ENCODE results near the gene ELL. TPM values are rescaled to one million over a fixed set of nuclear protein-coding genes. Genes with fewer than 3 reads are reported as not detected.

The ELL gene
- total RNA-seq, 1 donor from 2014 or later = 9.7 TPM

DNA sequence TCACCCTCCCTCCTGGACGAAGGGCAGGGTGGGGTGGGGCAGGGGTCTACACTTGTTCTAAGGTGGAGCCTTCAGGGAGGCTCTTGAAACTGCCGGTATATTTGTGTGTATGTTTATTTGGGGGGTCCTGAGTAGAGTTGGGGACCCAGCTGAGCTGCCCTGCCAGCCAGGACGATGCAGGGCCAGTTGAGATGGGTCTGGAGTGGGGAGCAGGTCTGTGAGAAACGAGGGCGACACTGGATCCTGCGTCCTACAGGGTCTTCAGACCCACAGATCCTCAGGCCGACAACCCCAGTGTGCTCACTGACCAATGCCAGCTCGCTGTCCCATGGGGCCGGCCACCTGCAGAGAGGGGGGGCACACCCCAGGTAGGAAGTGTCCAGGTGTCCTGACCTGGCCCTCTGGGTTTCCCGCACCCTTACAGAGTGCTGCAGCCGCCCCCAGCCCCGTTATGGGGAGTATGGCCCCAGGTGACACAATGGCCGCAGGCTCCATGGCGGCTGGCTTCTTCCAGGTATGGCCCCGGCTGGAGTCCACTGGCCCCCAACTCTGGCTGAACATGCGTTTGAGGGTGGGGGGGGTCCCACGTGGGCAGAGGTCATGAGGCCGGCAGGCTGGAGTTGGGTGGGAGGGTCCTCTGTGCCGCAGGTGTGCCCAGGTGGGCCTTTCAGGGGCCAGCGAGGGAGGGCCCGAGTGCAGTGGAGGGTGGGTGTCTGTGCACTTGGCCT, 91.3 kb downstream of the ELL start:
- FAIRE-seq (no peak), DNase-seq (ENCODE audit: low read depth) (no peak)
- no peaks in the 10 kb centered on the region for H3K27me3 ChIP-seq (ENCODE audit: control insufficient read depth, insufficient read depth, low read length)
- H3K4me3 ChIP-seq (ENCODE audit: low read depth, low read length) = no peak overlapping the region
- TF ChIP-seq, protein P1, sequence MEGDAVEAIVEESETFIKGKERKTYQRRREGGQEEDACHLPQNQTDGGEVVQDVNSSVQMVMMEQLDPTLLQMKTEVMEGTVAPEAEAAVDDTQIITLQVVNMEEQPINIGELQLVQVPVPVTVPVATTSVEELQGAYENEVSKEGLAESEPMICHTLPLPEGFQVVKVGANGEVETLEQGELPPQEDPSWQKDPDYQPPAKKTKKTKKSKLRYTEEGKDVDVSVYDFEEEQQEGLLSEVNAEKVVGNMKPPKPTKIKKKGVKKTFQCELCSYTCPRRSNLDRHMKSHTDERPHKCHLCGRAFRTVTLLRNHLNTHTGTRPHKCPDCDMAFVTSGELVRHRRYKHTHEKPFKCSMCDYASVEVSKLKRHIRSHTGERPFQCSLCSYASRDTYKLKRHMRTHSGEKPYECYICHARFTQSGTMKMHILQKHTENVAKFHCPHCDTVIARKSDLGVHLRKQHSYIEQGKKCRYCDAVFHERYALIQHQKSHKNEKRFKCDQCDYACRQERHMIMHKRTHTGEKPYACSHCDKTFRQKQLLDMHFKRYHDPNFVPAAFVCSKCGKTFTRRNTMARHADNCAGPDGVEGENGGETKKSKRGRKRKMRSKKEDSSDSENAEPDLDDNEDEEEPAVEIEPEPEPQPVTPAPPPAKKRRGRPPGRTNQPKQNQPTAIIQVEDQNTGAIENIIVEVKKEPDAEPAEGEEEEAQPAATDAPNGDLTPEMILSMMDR (IDR thresholded peaks at IDR 0.05; ENCODE audit: insufficient read depth, low read length, severe bottlenecking) = no peak
- no peaks in the 10 kb centered on the region for H3K36me3 ChIP-seq (ENCODE audit: control insufficient read depth, insufficient read depth, low read length)

DNA sequence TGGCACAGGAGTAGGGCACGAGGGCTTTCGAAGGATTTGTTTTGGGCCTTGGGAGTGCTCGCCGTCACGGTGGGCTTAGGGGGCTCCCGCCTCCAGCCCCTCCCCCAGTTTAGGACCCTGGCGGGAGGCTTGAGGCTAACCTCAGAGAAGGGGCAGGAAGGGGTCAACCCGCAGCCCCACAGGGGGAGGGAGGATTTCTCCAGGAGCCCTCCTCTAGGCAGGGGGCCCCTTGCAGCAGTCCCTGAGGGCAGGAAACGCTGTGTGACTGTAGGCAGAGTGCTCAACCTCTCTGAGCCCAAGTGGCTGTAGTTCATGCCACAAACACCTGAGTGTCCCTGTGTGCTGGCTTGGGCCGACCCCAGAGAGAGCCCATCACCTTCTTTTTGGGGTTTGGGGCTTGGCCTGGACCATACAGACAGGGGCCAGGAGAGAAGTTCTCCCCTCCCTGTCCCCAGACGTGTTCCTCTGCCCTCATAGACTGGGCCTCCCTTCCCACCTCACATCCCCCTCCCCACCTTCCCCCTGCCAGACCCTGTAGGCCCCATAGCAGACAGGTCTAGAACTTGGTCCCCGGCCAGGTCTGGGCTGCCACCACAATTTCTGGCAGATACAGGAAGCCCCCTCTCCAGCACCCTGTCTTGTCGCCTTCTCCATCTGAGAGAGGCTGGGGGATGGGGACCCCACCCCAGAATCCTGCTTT, 92.0 kb downstream of the ELL start:
- DNase-seq (ENCODE audit: low read depth) = no peak
- H3K36me3 ChIP-seq (ENCODE audit: control insufficient read depth, insufficient read depth, low read length) = no peaks in the 10 kb centered on the region
- no peak overlapping the region for H3K4me3 ChIP-seq (ENCODE audit: low read depth, low read length)
- TF ChIP-seq, protein P1 (IDR thresholded peaks at IDR 0.05; ENCODE audit: insufficient read depth, low read length, severe bottlenecking) = no peak
- no peak for FAIRE-seq
- H3K27me3 ChIP-seq (ENCODE audit: control insufficient read depth, insufficient read depth, low read length) = no peaks in the 10 kb centered on the region

DNA sequence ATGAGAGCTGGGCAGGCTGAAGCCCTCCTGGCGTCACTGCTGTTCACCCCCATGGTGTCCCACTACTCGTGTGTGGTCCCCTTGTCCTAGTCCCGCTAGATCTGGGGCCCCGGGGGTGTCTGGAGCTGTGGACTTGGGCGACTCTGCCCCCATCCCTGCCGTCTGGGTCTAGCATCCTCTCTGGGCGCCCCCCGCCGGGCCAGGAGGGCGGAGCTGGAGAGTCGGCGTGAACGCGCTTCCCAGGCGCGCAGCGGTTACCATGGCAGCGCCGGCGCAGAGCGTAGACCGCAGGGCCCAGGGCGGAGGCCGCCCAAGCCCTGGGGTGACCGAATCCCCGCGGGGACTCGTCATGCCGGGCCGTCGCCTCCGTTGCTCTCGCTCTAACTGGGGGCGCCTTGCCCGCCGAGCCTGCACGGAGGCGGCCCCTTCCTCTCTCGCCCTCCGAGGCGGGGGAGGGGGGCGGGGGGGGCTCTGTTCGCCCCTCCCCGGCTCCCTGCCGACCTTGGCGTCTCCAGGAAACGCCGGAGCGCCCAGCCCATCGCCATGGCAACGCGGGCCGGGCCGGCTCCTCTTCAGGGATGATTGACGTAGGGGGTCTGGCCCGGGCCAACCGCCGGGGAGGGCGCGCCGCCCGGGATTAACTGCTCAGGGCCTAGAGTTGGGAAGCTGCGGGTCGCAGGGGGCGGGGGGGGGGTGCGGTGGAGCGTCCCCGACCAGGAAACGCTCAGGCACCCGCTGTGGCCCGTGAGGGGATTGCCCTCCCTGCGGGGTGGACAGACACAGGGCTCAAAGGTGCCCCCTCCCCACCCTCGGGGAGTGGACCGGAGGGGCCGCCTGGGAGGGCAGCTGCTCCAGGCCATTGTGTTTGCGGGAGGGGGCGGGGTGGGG, 92.8 kb downstream of the ELL start:
- Histone ChIP-seq H3K27me3 (ENCODE audit: control insufficient read depth, insufficient read depth, low read length) (no peaks in the 10 kb centered on the region), H3K36me3 (ENCODE audit: control insufficient read depth, insufficient read depth, low read length) (no peaks in the 10 kb centered on the region), H3K4me3 (ENCODE audit: low read depth, low read length) (peak overlapping the region; percentile 27)
- peak; percentile 37 for DNase-seq (ENCODE audit: low read depth)
- TF ChIP-seq, protein P1 (IDR thresholded peaks at IDR 0.05; ENCODE audit: insufficient read depth, low read length, severe bottlenecking) = no peak
- FAIRE-seq = no peak

DNA sequence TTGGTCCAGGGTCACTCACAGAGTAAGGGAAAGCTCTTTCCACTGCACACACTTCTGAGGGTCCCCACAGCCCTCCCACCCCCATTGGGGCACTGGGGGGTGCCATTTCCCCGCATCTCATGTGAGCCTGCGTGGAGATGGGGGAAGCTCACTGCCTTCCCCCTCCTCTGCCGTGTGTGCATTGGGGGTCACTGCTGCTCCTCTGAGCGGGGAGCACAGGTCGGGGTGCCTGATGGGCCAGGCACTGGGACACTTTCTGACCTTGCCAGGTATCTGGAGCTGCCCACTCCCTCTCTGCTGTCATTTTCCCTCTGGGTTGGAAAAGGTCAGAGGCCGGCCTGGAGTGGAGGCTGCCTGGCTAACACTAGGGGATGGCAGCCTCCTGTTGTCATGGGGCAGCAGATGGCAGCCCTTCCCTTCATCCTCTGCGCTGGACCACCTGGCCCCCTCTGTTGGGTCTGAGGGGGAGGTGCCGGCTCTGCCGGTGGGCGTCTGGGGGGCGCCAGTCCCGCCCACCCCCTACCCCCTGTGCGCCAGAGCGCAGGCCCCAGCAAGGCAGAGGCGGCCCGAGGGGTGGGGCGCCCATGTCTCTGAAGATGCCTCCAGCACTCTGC, 93.6 kb downstream of the ELL start:
- DNase-seq (ENCODE audit: low read depth) (no peak), FAIRE-seq (no peak)
- Histone ChIP-seq H3K36me3 (ENCODE audit: control insufficient read depth, insufficient read depth, low read length) (no peaks in the 10 kb centered on the region), H3K27me3 (ENCODE audit: control insufficient read depth, insufficient read depth, low read length) (no peaks in the 10 kb centered on the region), H3K4me3 (ENCODE audit: low read depth, low read length) (no peak overlapping the region)
- TF ChIP-seq, protein P1 (IDR thresholded peaks at IDR 0.05; ENCODE audit: insufficient read depth, low read length, severe bottlenecking) = no peak

DNA sequence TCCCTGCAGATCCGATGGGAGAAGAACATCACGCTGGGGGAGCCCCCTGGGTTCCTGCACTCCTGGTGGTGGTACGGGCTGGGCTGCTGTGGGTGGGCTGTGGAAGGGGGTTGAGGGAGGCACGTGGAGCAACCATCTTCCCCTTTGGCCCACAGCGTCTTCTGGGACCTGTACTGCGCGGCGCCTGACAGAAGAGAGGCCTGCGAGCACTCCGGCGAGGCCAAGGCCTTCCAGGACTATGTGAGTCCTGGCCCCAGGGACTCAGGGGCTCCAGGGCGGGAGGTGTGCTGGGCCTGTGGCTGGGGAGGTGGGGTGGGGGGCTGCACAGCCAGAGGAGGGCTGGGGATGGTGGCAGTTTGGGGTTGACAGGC, 94.1 kb downstream of the ELL start:
- FAIRE-seq (no peak), DNase-seq (ENCODE audit: low read depth) (no peak)
- Histone ChIP-seq H3K4me3 (ENCODE audit: low read depth, low read length) (no peak overlapping the region), H3K36me3 (ENCODE audit: control insufficient read depth, insufficient read depth, low read length) (no peaks in the 10 kb centered on the region), H3K27me3 (ENCODE audit: control insufficient read depth, insufficient read depth, low read length) (no peaks in the 10 kb centered on the region)
- TF ChIP-seq, protein P1 (IDR thresholded peaks at IDR 0.05; ENCODE audit: insufficient read depth, low read length, severe bottlenecking) = no peak
